PFSK-1 (cell line): Measurements from ENCODE around the gene LRRTM1.

Experiments used
- POLR2AphosphoS5 ChIP-seq: IDR thresholded peaks from 2 replicates; pipeline ENCODE4 v1.6.1; 2012; ENCODE audit warnings: low read depth, mild to moderate bottlenecking, control low read depth, low read length, moderate library complexity
- SIN3A ChIP-seq: IDR thresholded peaks from 2 replicates; pipeline ENCODE4 v1.6.1; 2012; ENCODE audit warnings: mild to moderate bottlenecking, low read length, moderate library complexity, borderline replicate concordance; ENCODE audit not compliant: insufficient read depth
- TAF1 ChIP-seq: IDR thresholded peaks from 2 replicates; pipeline ENCODE4 v1.6.1; 2012; ENCODE audit warnings: low read length, control low read depth, borderline replicate concordance; ENCODE audit not compliant: insufficient read depth

GRCh38 chr2:80340022-80340421 is 35.5 kb upstream of the LRRTM1 start:
- TF ChIP-seq TAF1 (no peak), POLR2AphosphoS5 (no peak), SIN3A (no peak)
